OCI-LY1 (cell line): Measurements from ENCODE around the gene LCT.

Experiments used
- H2AFZ ChIP-seq: fragments of 200-600 bp; sonication (generic), shearing (Covaris generic); 2 replicates; pipeline ENCODE4 v1.6.0; 2014; ENCODE audit warnings: antibody characterized with exemption, mild to moderate bottlenecking, low read length
- H3F3A ChIP-seq: fragments of 200-600 bp; sonication (generic), shearing (Covaris generic); 2 replicates; pipeline ENCODE4 v1.6.0; 2014; ENCODE audit warnings: mild to moderate bottlenecking, antibody characterized with exemption, low read length, moderate library complexity; ENCODE audit not compliant: insufficient read depth
- H3K27ac ChIP-seq: fragments of 200-600 bp; sonication (generic); 2 replicates; pipeline ENCODE4 v1.5.1; 2014; ENCODE audit warnings: low read length, mixed run types, mild to moderate bottlenecking, low read depth; ENCODE audit not compliant: poor library complexity, severe bottlenecking
- H3K27me3 ChIP-seq: fragments of 200-600 bp; sonication (generic); 2 replicates; pipeline ENCODE4 v1.6.0; 2014; ENCODE audit warnings: antibody characterized with exemption, mild to moderate bottlenecking, low read length, moderate library complexity; ENCODE audit not compliant: insufficient read depth
- H3K36me3 ChIP-seq: fragments of 200-600 bp; sonication (generic); 2 replicates; pipeline ENCODE4 v1.6.1; 2014; ENCODE audit warnings: mild to moderate bottlenecking, antibody characterized with exemption, low read length, moderate library complexity, mixed read lengths; ENCODE audit not compliant: insufficient read depth
- H3K4me1 ChIP-seq: fragments of 200-600 bp; sonication (generic); 2 replicates; pipeline ENCODE4 v1.5.1; 2014; ENCODE audit warnings: mild to moderate bottlenecking, low read length, moderate library complexity; ENCODE audit not compliant: insufficient read depth, severe bottlenecking
- H3K4me2 ChIP-seq: fragments of 200-600 bp; sonication (generic), shearing (Covaris generic); 2 replicates; pipeline ENCODE4 v1.6.1; 2014; ENCODE audit warnings: low read length
- H3K4me3 ChIP-seq: fragments of 200-600 bp; sonication (generic); 2 replicates; pipeline ENCODE4 v1.5.1; 2014; ENCODE audit warnings: low read length, low read depth, mild to moderate bottlenecking, mixed read lengths; ENCODE audit not compliant: poor library complexity, severe bottlenecking
- H3K79me2 ChIP-seq: fragments of 200-600 bp; shearing (Covaris generic); 2 replicates; pipeline ENCODE4 v1.6.1; 2016; ENCODE audit warnings: mixed run types, low read length, mixed read lengths; ENCODE audit not compliant: insufficient read depth
- H3K9ac ChIP-seq: fragments of 200-600 bp; sonication (generic), shearing (Covaris generic); 2 replicates; pipeline ENCODE4 v1.6.1; 2014; ENCODE audit warnings: mild to moderate bottlenecking, low read length, mixed read lengths
- H3K9me2 ChIP-seq: fragments of 200-600 bp; sonication (generic), shearing (Covaris generic); 2 replicates; pipeline ENCODE4 v1.6.1; 2014; ENCODE audit warnings: low read depth, mild to moderate bottlenecking, low read length, mixed read lengths
- H3K9me3 ChIP-seq: fragments of 200-600 bp; shearing (Covaris generic); 2 replicates; pipeline ENCODE4 v1.6.1; 2014; ENCODE audit warnings: low read length, mixed read lengths
- H4K20me1 ChIP-seq: fragments of 200-600 bp; sonication (generic), shearing (Covaris generic); 2 replicates; pipeline ENCODE4 v1.6.0; 2016; ENCODE audit warnings: mild to moderate bottlenecking, low read length; ENCODE audit not compliant: insufficient read depth
- EZH2 ChIP-seq: fragments of 200-600 bp; sonication (generic), shearing (Covaris generic); IDR thresholded peaks from 2 replicates; pipeline ENCODE4 v1.8.0; 2017; ENCODE audit warnings: borderline replicate concordance, mixed run types, mild to moderate bottlenecking, antibody characterized with exemption, low read length, moderate library complexity, mixed read lengths
- TF ChIP-seq, protein P1 (sequence below): fragments of 200-600 bp; sonication (generic), shearing (Covaris generic); IDR thresholded peaks from 2 replicates; pipeline ENCODE4 v1.5.1; 2017; ENCODE audit warnings: mild to moderate bottlenecking, antibody characterized with exemption, low read length, moderate library complexity, mixed read lengths

The LCT gene

DNA sequence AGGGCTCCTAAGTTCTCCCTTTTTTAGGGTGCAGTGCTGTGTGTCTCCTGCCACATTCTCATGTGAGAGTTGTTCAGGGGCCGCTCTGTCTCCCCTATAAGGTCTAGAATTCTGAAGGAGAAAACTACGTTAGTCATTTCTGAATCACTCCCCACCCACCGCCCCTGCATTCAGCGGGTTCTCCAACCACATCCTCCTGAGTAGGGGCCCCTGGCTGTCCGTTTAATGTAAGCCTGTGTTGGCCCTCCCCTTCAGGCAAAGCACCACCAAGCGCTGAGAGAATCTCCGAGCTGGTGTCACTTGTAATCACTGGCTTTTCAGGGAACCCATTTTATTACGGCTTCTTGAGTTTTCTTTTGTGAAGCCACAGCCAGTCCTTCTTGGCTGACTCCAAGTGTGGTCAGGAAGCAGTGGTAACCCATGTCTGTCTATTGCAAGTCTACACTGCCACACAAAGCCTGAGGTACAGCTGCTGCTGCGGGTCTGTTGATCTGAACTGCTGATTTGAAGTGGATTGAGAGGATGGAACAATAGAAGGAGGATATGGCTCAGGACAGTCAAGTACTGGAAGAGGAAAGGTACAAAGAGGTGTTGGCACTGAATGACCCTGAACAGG, 16.9 kb downstream of the LCT start:
- no peak overlapping the region for H2AFZ ChIP-seq
- no peaks in the 10 kb centered on the region for H3K9me2 ChIP-seq
- no peaks in the 10 kb centered on the region for H4K20me1 ChIP-seq
- no peak overlapping the region for H3K4me2 ChIP-seq
- no peaks in the 10 kb centered on the region for H3K4me1 ChIP-seq
- peaks cover 13% of the 10 kb centered on the region for H3K36me3 ChIP-seq
- no peak overlapping the region for H3K27ac ChIP-seq
- no peaks in the 10 kb centered on the region for H3F3A ChIP-seq
- no peaks in the 10 kb centered on the region for H3K27me3 ChIP-seq
- H3K79me2 ChIP-seq: no peaks in the 10 kb centered on the region
- no peaks in the 10 kb centered on the region for H3K9me3 ChIP-seq
- TF ChIP-seq, protein P1, sequence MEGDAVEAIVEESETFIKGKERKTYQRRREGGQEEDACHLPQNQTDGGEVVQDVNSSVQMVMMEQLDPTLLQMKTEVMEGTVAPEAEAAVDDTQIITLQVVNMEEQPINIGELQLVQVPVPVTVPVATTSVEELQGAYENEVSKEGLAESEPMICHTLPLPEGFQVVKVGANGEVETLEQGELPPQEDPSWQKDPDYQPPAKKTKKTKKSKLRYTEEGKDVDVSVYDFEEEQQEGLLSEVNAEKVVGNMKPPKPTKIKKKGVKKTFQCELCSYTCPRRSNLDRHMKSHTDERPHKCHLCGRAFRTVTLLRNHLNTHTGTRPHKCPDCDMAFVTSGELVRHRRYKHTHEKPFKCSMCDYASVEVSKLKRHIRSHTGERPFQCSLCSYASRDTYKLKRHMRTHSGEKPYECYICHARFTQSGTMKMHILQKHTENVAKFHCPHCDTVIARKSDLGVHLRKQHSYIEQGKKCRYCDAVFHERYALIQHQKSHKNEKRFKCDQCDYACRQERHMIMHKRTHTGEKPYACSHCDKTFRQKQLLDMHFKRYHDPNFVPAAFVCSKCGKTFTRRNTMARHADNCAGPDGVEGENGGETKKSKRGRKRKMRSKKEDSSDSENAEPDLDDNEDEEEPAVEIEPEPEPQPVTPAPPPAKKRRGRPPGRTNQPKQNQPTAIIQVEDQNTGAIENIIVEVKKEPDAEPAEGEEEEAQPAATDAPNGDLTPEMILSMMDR: no peak
- no peak for TF ChIP-seq EZH2
- H3K9ac ChIP-seq: no peak overlapping the region
- H3K4me3 ChIP-seq: no peak overlapping the region

DNA sequence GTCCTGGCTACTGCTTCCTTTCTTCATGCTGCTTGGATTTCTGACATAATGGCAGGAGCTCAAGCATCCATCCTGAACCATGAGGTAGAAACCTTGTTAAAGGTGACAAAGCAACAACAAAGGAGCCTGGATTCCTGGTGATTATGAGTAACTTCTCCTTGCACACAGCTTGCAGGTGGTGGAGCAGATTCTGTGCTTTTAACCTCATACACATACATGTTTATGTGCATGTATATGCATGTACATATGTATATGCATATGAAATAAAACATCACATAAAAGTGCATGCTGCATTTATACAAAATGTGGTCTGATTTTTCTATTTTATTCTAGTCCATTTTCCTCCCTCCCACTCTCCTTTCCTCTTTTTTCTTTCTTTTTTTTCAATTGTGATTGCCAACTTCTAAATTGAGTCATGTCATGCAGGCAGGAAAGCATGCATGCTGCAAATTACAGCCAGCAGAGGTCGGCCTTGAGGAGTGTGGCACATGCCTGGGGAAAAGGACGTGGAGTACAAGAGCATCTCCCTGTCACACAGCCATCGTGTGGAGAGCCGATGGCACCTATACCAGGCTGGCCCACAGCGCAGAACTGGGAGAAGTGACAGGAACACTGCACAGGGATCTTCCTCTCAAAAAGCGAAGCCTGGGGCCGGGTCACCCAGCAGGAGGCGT, 17.9 kb downstream of the LCT start:
- no peak overlapping the region for H2AFZ ChIP-seq

DNA sequence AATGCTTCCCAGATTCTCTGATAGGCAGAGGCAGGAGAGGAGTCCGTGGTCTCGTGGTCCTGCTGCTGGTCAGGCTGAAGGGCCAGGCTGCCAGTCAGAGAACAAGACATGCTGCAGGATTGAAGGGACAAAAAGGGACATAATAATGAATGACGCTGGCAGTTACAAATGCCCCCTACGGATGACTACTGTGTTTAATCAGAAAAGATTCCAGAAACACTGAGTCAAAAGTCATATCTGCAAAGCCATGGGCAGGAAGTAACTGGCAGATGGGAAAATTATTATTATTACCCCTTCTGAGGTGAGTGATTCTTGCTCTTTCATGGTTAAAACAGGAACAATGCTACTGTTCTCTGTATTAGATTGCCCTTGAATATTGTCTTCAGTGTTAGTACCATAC, 19.0 kb downstream of the LCT start:
- no peak for TF ChIP-seq EZH2
- TF ChIP-seq, protein P1: no peak
- Histone ChIP-seq H3K9me3 (no peaks in the 10 kb centered on the region), H3F3A (no peaks in the 10 kb centered on the region), H3K9ac (no peak overlapping the region), H3K9me2 (no peaks in the 10 kb centered on the region), H3K27me3 (no peaks in the 10 kb centered on the region), H3K4me3 (no peak overlapping the region), H3K4me2 (no peak overlapping the region), H3K4me1 (no peaks in the 10 kb centered on the region), H4K20me1 (no peaks in the 10 kb centered on the region), H3K27ac (no peak overlapping the region), H3K79me2 (no peaks in the 10 kb centered on the region), H3K36me3 (peaks cover 7% of the 10 kb centered on the region; the same call in 1 of the 2 replicates), H2AFZ (no peak overlapping the region)

More for the DNA sequence above, 17.9 kb downstream of the LCT start:
- Histone ChIP-seq H3K4me2 (no peak overlapping the region), H4K20me1 (no peaks in the 10 kb centered on the region), H3F3A (no peaks in the 10 kb centered on the region), H3K36me3 (peaks cover 13% of the 10 kb centered on the region), H3K27me3 (no peaks in the 10 kb centered on the region), H3K79me2 (no peaks in the 10 kb centered on the region), H3K4me3 (no peak overlapping the region), H3K9me2 (no peaks in the 10 kb centered on the region), H3K9ac (no peak overlapping the region), H3K4me1 (no peaks in the 10 kb centered on the region), H3K27ac (no peak overlapping the region), H3K9me3 (no peaks in the 10 kb centered on the region)
- no peak for TF ChIP-seq EZH2
- TF ChIP-seq, protein P1: peak; percentile 69
